ENCODE data around the gene GATA2. TPM values are rescaled to one million over a fixed set of nuclear protein-coding genes. Genes with fewer than 3 reads are reported as not detected.

GATA2 gene
- polyA plus RNA-seq (2012; ENCODE audit: low read depth, missing spikeins) = 0.06 TPM

DNA sequence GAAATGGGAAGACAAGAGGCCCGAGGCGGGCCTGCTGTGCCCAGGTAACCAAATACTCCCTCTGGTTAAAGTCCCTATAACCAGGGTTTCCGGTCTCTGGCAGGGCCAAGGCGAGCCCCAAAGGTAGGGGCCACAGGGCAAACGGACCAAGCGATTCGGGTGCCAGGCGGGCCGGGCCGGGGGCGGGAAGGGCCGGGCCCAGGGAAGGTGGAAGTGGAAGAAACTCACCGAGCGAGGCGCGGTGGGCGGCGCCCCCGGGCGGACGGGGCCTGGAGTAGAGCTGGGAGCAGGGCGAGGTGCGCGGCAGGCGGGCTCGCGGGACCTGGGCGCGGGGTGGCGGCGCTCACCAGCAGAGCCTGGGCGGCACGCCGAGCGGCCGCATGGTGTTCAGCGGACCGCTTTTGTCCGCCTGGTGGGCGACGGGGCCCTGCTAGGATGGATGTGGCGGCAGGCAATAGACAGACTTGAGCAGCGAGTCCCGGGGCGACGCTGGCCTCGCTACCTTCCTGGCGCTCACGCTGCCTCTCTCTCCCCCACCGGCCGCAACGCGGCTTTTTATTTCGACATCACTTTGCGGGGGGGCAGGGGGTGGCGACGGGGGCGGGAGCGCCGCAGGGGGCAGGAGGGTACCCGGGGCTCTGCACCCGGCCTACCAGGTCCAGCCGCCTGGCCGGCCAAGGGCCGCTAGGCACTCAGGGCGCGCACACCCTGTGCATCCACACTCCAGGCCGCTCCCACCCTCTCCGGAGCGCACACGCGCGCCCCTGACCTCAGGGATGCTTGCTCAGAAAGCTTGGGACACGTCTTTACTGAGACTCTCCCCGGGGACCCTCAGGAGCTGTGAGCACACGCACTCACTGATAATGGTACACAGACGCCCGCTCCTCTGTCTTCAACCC lies at the start of gene GATA2:
Gene GATA2, minus strand, starts transcription at position 531 of the 899 bp plus-strand sequence. CDS start 6,170 bp downstream, outside the sequence.
- DNase-seq (ENCODE audit: insufficient read length, low spot score) = no peak
- no peak for TF ChIP-seq SPI1 (IDR thresholded peaks at IDR 0.05; ENCODE audit: low read depth, low read length)
- no peak for TF ChIP-seq POLR2A (IDR thresholded peaks at IDR 0.05; ENCODE audit: low read depth, low read length)
- TF ChIP-seq POU2F2 (IDR thresholded peaks at IDR 0.05; ENCODE audit: low read depth, low read length) = no peak
- no peak for TF ChIP-seq TAF1 (IDR thresholded peaks at IDR 0.05; ENCODE audit: low read depth, low read length)
- TF ChIP-seq POLR2AphosphoS5 (IDR thresholded peaks at IDR 0.05; ENCODE audit: low read depth, low read length) = no peak
- TF ChIP-seq PAX5 (IDR thresholded peaks at IDR 0.05; ENCODE audit: insufficient read depth, low read length, severe bottlenecking) = no peak
- FAIRE-seq = no peak

- TF ChIP-seq POLR2AphosphoS5 (IDR thresholded peaks at IDR 0.05; ENCODE audit: low read depth, low read length) (no peak), SPI1 (IDR thresholded peaks at IDR 0.05; ENCODE audit: low read depth, low read length) (no peak), POU2F2 (IDR thresholded peaks at IDR 0.05; ENCODE audit: low read depth, low read length) (no peak), POLR2A (IDR thresholded peaks at IDR 0.05; ENCODE audit: low read depth, low read length) (no peak), PAX5 (IDR thresholded peaks at IDR 0.05; ENCODE audit: insufficient read depth, low read length, severe bottlenecking) (no peak), TAF1 (IDR thresholded peaks at IDR 0.05; ENCODE audit: low read depth, low read length) (no peak)
- DNase-seq (ENCODE audit: insufficient read length, low spot score) (no peak), FAIRE-seq (no peak)
These were observed 48.2 kb upstream of the GATA2 start for GRCh38 chr3:128541246-128541645.

- TF ChIP-seq SPI1 (IDR thresholded peaks at IDR 0.05; ENCODE audit: low read depth, low read length) = no peak
- TF ChIP-seq POLR2AphosphoS5 (IDR thresholded peaks at IDR 0.05; ENCODE audit: low read depth, low read length) = no peak
- TF ChIP-seq POU2F2 (IDR thresholded peaks at IDR 0.05; ENCODE audit: low read depth, low read length) = no peak
- no peak for TF ChIP-seq TAF1 (IDR thresholded peaks at IDR 0.05; ENCODE audit: low read depth, low read length)
- TF ChIP-seq PAX5 (IDR thresholded peaks at IDR 0.05; ENCODE audit: insufficient read depth, low read length, severe bottlenecking) = no peak
- TF ChIP-seq POLR2A (IDR thresholded peaks at IDR 0.05; ENCODE audit: low read depth, low read length) = no peak
- DNase-seq (ENCODE audit: insufficient read length, low spot score) (no peak), FAIRE-seq (no peak)
These were observed 46.4 kb upstream of the GATA2 start for GRCh38 chr3:128539376-128539775.

- DNase-seq (ENCODE audit: insufficient read length, low spot score) (no peak), FAIRE-seq (no peak)
- no peak for TF ChIP-seq POLR2A (IDR thresholded peaks at IDR 0.05; ENCODE audit: low read depth, low read length)
These were observed 44.2 kb upstream of the GATA2 start for GRCh38 chr3:128537091-128537703.

GRCh38 chr3:128532012-128532983 lies 39.3 kb upstream of the GATA2 start:
- DNase-seq (ENCODE audit: insufficient read length, low spot score) (no peak), FAIRE-seq (no peak)
- no peak for TF ChIP-seq POLR2A (IDR thresholded peaks at IDR 0.05; ENCODE audit: low read depth, low read length)
- no peak for TF ChIP-seq POLR2AphosphoS5 (IDR thresholded peaks at IDR 0.05; ENCODE audit: low read depth, low read length)
- TF ChIP-seq PAX5 (IDR thresholded peaks at IDR 0.05; ENCODE audit: insufficient read depth, low read length, severe bottlenecking) = no peak
- no peak for TF ChIP-seq TAF1 (IDR thresholded peaks at IDR 0.05; ENCODE audit: low read depth, low read length)
- no peak for TF ChIP-seq SPI1 (IDR thresholded peaks at IDR 0.05; ENCODE audit: low read depth, low read length)
- no peak for TF ChIP-seq POU2F2 (IDR thresholded peaks at IDR 0.05; ENCODE audit: low read depth, low read length)

GRCh38 chr3:128524374-128525299 lies 31.6 kb upstream of the GATA2 start:
- DNase-seq (ENCODE audit: insufficient read length, low spot score) (no peak), FAIRE-seq (no peak)
- TF ChIP-seq POLR2A (IDR thresholded peaks at IDR 0.05; ENCODE audit: low read depth, low read length) (no peak), TAF1 (IDR thresholded peaks at IDR 0.05; ENCODE audit: low read depth, low read length) (no peak), POU2F2 (IDR thresholded peaks at IDR 0.05; ENCODE audit: low read depth, low read length) (no peak), POLR2AphosphoS5 (IDR thresholded peaks at IDR 0.05; ENCODE audit: low read depth, low read length) (no peak), PAX5 (IDR thresholded peaks at IDR 0.05; ENCODE audit: insufficient read depth, low read length, severe bottlenecking) (no peak), SPI1 (IDR thresholded peaks at IDR 0.05; ENCODE audit: low read depth, low read length) (no peak)

DNA sequence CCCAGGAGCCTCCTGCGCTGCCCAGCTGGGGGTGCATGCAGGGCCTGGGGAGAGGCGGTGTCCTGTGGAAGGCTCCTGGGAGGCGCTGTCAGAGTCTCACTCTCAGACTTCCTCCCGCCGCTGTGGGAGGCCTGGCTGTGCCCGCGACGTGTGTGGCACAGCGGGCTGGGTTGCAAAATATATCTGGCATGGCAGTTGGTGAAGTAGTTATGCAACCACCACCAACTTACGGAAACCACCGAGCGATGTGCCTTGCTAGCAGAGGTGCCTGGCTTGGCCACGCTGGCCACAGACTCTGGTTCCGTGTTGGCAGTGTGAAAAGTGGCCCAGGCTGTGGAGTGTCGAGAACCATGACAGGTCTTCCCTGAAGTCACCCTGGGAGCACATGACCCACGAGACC lies 30.6 kb upstream of the GATA2 start:
- TF ChIP-seq TAF1 (IDR thresholded peaks at IDR 0.05; ENCODE audit: low read depth, low read length) = no peak
- DNase-seq (ENCODE audit: insufficient read length, low spot score) (no peak), FAIRE-seq (no peak)

DNA sequence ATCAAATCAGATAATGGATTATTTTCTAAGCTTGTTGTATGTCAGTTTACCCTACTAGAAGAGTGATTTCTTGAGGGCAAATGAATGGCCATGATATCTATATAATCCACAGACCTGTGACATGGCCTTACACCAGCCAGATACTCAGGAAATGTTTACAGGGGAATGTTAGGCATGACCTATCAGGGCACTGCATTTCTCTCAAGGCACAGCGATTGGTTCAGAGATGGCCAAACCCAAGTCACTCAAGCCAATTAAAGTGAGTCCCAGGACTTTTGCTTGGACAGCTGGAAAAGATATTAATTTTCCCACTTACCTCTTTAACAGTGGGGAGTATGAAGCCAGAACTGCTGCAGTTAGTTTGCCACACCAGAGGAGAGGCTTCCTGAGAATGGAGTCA lies 28.7 kb upstream of the GATA2 start:
- no peak for FAIRE-seq

More for the DNA sequence above, 28.7 kb upstream of the GATA2 start:
- DNase-seq (ENCODE audit: insufficient read length, low spot score) = no peak
- TF ChIP-seq PAX5 (IDR thresholded peaks at IDR 0.05; ENCODE audit: insufficient read depth, low read length, severe bottlenecking) (no peak), TAF1 (IDR thresholded peaks at IDR 0.05; ENCODE audit: low read depth, low read length) (no peak), POLR2A (IDR thresholded peaks at IDR 0.05; ENCODE audit: low read depth, low read length) (no peak), SPI1 (IDR thresholded peaks at IDR 0.05; ENCODE audit: low read depth, low read length) (no peak), POU2F2 (IDR thresholded peaks at IDR 0.05; ENCODE audit: low read depth, low read length) (no peak), POLR2AphosphoS5 (IDR thresholded peaks at IDR 0.05; ENCODE audit: low read depth, low read length) (no peak)

Data from GM12891 (cell line).